ENCODE measurements around the gene SMYD3.

SMYD3 gene

DNA sequence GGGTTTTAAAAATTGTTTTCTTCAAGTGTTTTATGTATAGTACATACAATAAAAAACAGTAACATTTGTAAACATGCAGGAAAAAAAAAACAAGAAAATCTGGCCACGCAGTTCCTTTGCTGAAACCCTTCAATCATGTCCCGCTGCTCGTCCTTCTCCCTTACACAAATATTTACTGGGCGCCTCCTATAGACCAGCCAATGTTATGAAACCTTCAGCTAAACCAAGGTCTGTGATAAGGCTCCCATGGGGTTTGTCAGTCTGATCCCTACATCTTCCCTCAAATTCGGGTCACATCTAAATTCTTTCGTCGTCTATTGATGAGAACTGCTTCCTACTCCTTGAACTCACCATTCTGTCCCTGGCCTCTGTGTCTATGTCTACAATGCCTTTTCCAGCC lies 583.9 kb downstream of the SMYD3 start:
- Histone ChIP-seq H3K9me2 (replicated peaks; ENCODE audit: insufficient read depth, low read length) (no peaks in the 10 kb centered on the region), H3K9ac (ENCODE audit: low read length) (no peak overlapping the region), H3F3A (ENCODE audit: insufficient read depth) (no peaks in the 10 kb centered on the region), H3K4me3 (ENCODE audit: insufficient read depth, low read length, poor library complexity, severe bottlenecking) (no peak overlapping the region), H3K27ac (ENCODE audit: low read depth, low read length) (no peak overlapping the region), H3K79me2 (ENCODE audit: insufficient read depth, low read length) (no peaks in the 10 kb centered on the region), H4K20me1 (ENCODE audit: low read depth, low read length) (no peaks in the 10 kb centered on the region), H2AFZ (ENCODE audit: low read depth, low read length, severe bottlenecking) (no peak overlapping the region), H3K9me3 (ENCODE audit: insufficient read depth, low read length) (no peaks in the 10 kb centered on the region; the same call in 1 of the 2 replicates), H3K36me3 (ENCODE audit: low read length) (no peaks in the 10 kb centered on the region), H3K4me2 (ENCODE audit: low read depth, low read length, poor library complexity, severe bottlenecking) (no peak overlapping the region), H3K27me3 (ENCODE audit: low read length) (no peaks in the 10 kb centered on the region)
- TF ChIP-seq EZH2phosphoT487 (conservative IDR thresholded peaks at IDR 0.05; ENCODE audit: low read length): no peak
- TF ChIP-seq, protein P1, sequence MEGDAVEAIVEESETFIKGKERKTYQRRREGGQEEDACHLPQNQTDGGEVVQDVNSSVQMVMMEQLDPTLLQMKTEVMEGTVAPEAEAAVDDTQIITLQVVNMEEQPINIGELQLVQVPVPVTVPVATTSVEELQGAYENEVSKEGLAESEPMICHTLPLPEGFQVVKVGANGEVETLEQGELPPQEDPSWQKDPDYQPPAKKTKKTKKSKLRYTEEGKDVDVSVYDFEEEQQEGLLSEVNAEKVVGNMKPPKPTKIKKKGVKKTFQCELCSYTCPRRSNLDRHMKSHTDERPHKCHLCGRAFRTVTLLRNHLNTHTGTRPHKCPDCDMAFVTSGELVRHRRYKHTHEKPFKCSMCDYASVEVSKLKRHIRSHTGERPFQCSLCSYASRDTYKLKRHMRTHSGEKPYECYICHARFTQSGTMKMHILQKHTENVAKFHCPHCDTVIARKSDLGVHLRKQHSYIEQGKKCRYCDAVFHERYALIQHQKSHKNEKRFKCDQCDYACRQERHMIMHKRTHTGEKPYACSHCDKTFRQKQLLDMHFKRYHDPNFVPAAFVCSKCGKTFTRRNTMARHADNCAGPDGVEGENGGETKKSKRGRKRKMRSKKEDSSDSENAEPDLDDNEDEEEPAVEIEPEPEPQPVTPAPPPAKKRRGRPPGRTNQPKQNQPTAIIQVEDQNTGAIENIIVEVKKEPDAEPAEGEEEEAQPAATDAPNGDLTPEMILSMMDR (IDR thresholded peaks at IDR 0.05; ENCODE audit: insufficient read depth, low read length, poor library complexity, severe bottlenecking): no peak

DNA sequence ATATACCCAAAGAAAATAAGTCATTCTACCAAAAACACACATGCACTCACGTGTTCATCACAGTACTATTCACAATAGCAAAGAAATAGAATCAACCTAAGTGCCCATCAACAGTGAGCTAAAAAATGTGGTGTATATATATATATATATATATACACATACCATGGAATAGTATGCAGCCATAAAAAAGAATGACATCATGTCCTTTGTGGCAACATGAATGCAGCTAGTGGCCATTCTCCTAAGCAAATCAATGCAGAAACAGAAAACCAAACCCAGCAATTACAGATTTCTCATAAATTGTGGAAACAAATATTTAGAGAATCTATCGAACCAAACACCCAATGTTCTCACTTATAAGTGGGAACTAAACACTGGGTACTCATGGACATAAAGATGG lies 585.7 kb downstream of the SMYD3 start:
- Histone ChIP-seq H3K4me2 (ENCODE audit: low read depth, low read length, poor library complexity, severe bottlenecking) (no peak overlapping the region), H3K79me2 (ENCODE audit: insufficient read depth, low read length) (no peaks in the 10 kb centered on the region), H3K9ac (ENCODE audit: low read length) (no peak overlapping the region), H3F3A (ENCODE audit: insufficient read depth) (no peaks in the 10 kb centered on the region), H3K36me3 (ENCODE audit: low read length) (no peaks in the 10 kb centered on the region), H3K9me3 (ENCODE audit: insufficient read depth, low read length) (no peaks in the 10 kb centered on the region; the same call in 1 of the 2 replicates), H4K20me1 (ENCODE audit: low read depth, low read length) (no peaks in the 10 kb centered on the region), H3K27ac (ENCODE audit: low read depth, low read length) (no peak overlapping the region), H3K9me2 (replicated peaks; ENCODE audit: insufficient read depth, low read length) (no peaks in the 10 kb centered on the region), H3K4me3 (ENCODE audit: insufficient read depth, low read length, poor library complexity, severe bottlenecking) (no peak overlapping the region), H2AFZ (ENCODE audit: low read depth, low read length, severe bottlenecking) (no peak overlapping the region), H3K27me3 (ENCODE audit: low read length) (no peaks in the 10 kb centered on the region)
- no peak for TF ChIP-seq EZH2phosphoT487 (conservative IDR thresholded peaks at IDR 0.05; ENCODE audit: low read length)
- TF ChIP-seq, protein P1 (IDR thresholded peaks at IDR 0.05; ENCODE audit: insufficient read depth, low read length, poor library complexity, severe bottlenecking): no peak

DNA sequence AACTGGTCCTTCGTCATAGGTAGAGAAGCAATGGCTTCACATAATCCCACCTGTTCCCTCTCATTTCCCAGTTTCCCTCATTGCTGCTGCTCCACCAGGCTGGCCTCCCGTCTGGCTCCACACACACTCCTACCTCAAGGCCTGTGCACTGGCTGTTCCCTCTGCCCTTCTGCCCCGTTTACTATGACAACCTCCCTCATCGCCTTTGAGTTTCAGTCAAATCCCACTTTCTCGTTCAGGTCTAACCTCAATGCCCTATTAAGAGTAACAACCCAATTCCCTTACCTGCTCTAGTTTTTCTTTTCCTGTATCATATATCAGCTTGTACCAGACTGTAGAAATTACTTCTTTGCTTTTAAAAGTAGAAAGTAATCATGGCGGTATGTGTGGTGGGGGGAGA lies 589.7 kb downstream of the SMYD3 start:
- Histone ChIP-seq H3K27ac (ENCODE audit: low read depth, low read length) (no peak overlapping the region), H3K9ac (ENCODE audit: low read length) (no peak overlapping the region), H4K20me1 (ENCODE audit: low read depth, low read length) (no peaks in the 10 kb centered on the region), H3K9me2 (replicated peaks; ENCODE audit: insufficient read depth, low read length) (no peaks in the 10 kb centered on the region), H2AFZ (ENCODE audit: low read depth, low read length, severe bottlenecking) (no peak overlapping the region), H3K27me3 (ENCODE audit: low read length) (no peaks in the 10 kb centered on the region), H3K79me2 (ENCODE audit: insufficient read depth, low read length) (no peaks in the 10 kb centered on the region), H3K9me3 (ENCODE audit: insufficient read depth, low read length) (no peaks in the 10 kb centered on the region; the same call in 1 of the 2 replicates), H3K4me2 (ENCODE audit: low read depth, low read length, poor library complexity, severe bottlenecking) (no peak overlapping the region), H3F3A (ENCODE audit: insufficient read depth) (no peaks in the 10 kb centered on the region), H3K36me3 (ENCODE audit: low read length) (0 out of 2 replicates have a peak, but pooled peaks cover 2% of the 10 kb centered on the region), H3K4me3 (ENCODE audit: insufficient read depth, low read length, poor library complexity, severe bottlenecking) (no peak overlapping the region)
- TF ChIP-seq, protein P1 (IDR thresholded peaks at IDR 0.05; ENCODE audit: insufficient read depth, low read length, poor library complexity, severe bottlenecking): no peak
- TF ChIP-seq EZH2phosphoT487 (conservative IDR thresholded peaks at IDR 0.05; ENCODE audit: low read length): no peak
